Activated gamma-delta T cell treated with anti-CD3 and anti-CD28 coated beads, Interleukin-2, amount 50 U/mL, for 16 hours (primary cell): ENCODE data around the gene PAM.
"Not testable (repeated sequence)": the region's sequence is repeated elsewhere in the genome, so short reads cannot be mapped to it uniquely, and the experiment has no call there.

Experiments
- DNase-seq: peaks from one replicate; pipeline ENCODE4 v3.0.0-alpha.2; 2020; ENCODE audit warnings: low read depth

The PAM gene

DNA sequence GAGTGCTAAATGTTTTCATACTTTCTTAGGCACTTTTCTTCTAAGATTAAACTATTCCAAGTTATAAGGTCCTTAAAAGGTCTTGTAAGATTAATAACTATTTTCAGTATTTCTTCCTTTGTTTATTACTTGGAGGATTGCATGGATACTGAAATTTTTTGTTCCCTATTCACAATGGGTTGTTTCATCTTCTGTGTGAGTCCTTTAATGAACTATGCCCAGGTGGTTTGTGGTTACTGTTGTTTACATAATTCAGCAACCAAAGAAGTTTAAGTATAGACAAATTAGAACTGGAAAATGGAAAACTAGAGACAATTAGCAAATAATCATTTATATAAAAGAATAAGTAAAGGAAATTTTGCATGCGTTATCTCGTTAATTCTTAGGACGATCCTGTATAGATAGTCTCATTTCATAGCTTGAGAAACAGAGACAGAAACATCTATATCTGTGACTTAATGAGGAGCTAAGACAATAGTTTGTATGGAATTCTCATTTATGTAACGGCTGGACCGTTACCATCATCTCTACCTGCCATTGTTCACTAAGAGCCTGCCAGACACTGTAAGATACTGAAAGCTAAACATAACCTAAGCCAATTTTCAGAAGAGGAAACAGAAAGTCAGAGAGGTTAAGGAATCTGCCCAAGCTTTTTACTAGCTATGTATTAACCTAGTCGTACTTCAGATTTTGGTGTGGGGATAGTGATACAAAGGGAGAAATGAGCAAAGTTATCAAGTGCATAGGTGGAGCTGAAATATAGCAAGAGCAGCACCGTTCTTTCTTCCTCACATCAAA, 148.2 kb downstream of the PAM start:
- no peak for DNase-seq

DNA sequence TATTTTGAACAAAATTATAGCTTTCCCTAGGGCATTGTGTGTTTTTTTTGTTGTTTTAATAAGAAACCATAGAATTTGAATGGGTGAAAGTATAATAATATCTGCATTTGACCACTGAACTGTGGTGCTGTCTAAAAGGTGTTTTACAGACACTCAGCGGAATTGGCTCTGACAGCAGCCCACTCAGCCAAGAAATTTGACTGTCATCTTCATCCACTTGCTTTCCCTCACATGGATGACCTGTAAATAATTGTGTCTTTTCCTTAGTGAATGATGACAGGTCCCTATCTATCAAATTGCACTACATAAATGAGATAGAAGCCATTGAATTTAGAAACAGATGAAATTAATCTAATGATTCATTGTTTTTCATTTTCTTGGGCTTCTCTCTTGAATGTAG, 150.0 kb downstream of the PAM start:
- DNase-seq, result no peak

- not testable (repeated sequence) for DNase-seq
Measured at GRCh38 chr5:102907099-102907498, 152.0 kb downstream of the PAM start.

- no peak for DNase-seq
Measured at GRCh38 chr5:102910240-102911226, 155.4 kb downstream of the PAM start.

DNA sequence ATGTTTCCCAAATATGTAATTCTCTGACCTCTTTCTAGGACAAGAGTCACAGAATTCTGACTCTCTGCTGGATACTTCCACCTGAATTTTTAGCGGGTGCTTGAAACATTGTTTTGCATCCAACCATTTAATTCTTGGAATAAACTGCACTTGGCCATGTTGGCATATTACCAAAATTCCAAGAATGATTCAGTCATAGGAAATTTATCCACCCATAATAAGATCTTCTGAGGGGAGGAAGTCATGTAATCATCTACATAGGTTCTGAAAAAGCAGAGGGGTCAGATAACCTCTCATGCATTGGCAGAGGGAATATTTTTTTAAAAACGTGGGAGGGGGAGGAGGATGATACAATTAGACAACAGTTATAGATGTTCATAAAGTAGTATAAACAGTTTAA, 156.9 kb downstream of the PAM start:
- no peak for DNase-seq

DNA sequence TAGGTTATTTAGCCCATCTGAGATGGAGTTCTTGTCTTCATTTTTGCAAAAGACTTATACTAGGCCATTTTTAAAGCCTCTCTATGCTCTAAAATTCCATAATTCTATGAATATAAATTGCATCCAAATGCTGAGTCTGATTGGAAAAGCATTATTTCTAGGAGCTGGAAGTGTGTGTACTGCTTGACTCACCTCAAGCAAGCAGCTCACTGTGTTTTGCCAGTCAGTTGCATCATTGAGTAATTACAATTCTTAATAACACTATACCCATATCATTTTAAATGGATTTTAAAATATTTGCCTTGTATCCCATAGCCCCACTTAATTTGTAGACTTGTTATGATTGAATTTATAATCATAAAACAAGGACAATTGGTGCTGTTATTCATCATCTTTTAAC, 161.0 kb downstream of the PAM start:
- DNase-seq, result no peak

DNA sequence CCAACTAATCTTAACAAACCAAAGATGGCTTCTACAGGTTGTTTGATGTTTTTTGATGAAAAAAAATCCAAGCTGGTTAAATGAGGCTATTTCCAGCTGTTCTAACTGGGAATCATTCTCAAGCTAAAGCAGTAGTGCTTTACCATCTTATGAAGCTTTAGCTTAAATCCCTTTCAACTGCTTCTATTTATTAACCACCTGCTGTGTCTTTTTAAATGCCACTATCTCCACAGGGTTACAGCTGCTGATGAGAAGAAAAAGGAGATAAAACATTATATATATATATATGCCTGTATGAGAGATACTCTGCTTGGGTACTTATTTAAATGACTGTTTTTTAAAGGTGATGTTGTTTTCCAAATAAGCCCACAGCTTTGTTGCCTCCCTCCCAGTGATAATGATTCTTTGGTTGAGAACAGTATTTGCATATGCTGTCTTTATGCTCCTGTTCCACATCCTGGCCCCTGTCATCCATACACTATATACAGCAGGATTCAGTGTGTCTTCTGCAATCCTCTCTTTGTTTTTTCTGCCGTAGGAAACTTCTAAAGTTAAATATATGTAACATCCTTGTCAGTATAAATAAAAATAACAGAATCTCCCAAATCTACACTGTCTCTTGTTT, 164.0 kb downstream of the PAM start:
- no peak for DNase-seq

DNA sequence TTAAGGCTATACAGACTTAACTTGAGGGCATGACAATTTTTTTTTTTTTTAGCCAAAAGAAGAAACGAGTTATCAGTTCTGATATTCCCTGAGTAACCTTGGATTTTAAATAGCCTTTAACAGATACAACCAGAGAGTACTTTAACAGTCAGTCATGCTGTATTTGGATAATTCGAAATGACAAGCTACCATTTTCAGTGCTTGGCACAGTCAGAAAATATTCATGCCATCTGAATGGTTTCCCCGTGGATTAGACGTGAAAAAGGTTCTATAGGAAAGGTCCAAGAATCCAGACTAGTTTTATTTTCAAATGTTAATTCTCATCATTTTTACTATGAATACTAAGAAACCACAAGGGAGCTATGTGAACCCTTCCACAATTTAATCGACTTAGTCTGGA, 165.7 kb downstream of the PAM start:
- no peak for DNase-seq

- DNase-seq, result no peak
Measured at GRCh38 chr5:102921341-102922044, 166.4 kb downstream of the PAM start.

- no peak for DNase-seq
Measured at GRCh38 chr5:102922111-102922720, 167.1 kb downstream of the PAM start.

GRCh38 chr5:102922799-102923477, 167.8 kb downstream of the PAM start:
- no peak for DNase-seq

GRCh38 chr5:102924963-102925362, 169.9 kb downstream of the PAM start:
- no peak for DNase-seq

- DNase-seq, result no peak
Measured at GRCh38 chr5:102927007-102927406, 171.9 kb downstream of the PAM start.

GRCh38 chr5:102930244-102930643, 175.1 kb downstream of the PAM start:
- no peak for DNase-seq

GRCh38 chr5:102931085-102931725, 176.1 kb downstream of the PAM start:
- no peak for DNase-seq

DNA sequence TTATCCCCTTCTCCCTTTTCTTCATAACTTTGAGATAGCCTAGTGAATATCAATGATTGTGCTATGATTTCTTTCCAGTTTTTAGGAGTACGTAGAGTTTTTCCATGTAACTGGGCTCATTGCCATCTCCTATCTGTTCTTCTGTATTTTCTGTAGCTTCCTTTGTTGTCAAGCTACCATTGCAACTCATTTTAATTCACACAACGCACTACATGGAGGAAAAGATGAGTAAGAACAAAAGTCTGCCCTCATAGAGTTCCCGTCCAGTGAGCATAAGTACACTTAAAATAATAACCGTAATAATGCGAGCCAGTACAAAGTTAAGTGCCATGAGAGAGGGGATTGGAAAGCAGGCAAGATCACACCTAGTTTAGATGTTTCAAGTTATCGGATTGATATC, 177.7 kb downstream of the PAM start:
- no peak for DNase-seq

- DNase-seq, result no peak
Measured at GRCh38 chr5:102933316-102933715, 178.2 kb downstream of the PAM start.

DNA sequence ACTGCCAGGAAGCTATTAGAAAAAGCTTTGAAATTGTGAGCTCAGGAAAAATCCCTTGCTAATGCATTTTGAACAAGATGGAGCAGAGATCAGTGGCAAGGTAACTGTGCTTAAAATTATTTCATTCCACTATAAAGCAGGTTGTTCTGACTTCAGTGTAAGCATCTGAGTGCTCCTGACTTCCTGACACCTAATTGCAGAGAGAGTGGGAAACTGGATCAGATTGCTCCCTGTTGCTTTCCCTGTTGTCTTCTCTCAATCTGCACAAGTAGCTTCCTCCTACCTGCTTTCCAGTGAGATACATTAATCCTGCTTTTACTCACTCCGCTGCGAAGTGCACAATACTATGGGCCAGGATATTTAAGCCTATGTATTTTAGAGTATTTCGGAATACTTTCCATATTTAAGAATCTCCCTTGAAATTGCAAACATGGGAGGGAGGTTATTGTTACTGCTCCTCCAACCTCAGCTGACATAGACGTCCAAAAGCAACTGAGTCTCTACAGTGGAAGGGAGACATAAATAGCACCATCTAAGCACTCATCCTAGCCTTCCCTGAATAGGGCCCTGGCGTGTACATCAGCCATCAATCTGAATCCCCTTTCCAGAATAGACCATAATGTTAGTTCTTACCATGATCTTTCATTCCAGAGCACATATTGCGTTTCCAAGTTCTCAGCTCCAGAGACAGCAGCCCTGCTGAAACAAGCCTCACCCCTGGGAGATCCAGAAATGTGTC, 178.8 kb downstream of the PAM start:
- DNase-seq, result no peak

DNA sequence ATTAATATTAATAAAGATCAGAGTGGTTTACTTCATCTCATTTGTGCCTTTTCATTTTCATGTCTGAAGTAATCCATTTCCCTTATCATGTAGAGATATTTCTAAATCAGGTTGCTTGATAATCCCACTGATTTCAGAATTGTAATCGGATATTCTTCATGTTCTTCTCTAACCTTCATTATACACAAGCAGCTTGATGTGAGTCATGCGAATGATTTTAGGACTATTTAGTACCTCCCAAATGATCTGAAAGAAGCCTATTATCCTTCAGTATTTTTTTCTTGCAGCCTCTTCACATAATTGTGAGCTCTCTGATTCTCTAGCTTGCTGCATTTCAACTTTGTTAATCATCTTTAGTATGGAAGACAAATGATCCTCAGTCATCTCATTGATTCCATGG, 182.8 kb downstream of the PAM start:
- DNase-seq, result no peak

DNA sequence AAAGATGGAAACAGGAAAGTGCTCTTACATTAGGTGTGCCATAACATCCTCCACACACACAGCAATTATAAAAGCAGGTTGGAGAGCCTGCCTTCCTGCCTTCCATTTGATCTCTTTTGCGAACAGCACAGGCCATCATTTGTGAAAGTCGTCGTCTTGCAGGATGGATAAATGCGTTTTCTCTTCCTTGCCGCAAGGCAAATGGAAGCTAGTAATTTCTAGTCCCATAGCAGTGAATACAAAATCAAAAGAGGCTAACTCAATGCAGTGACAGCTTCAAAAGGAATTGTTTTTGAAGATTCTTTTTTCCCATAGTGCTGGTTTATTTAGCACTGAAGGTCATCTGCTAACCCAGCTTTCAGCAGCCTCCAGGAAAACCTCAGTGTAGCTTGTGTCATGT, 186.0 kb downstream of the PAM start:
- DNase-seq, result no peak
